Myocyte (in vitro differentiated cells): ENCODE data around the gene KIT. TPM values are rescaled to one million over a fixed set of nuclear protein-coding genes. Genes with fewer than 3 reads are reported as not detected.

Experiments
- DNase-seq: peaks from one replicate; pipeline ENCODE4 v3.0.0-alpha.2; 2012; ENCODE audit warnings: low read depth
- total RNA-seq: library from RNA; depleted of rRNA; stranded (reverse); fragments of >200 nt; gene quantifications from 2 replicates; pipeline ENCODE4 v1.2.3, GENCODE V29; 2014

KIT gene
- total RNA-seq, 1 donor from 2014 or later = 0.03 TPM

GRCh38 chr4:54660591-54660990 is 2.8 kb downstream of the KIT start:
- no peak for DNase-seq

- DNase-seq = peak; percentile 7
Measured at GRCh38 chr4:54661169-54661568, 3.4 kb downstream of the KIT start.

GRCh38 chr4:54661686-54662085 is 3.9 kb downstream of the KIT start:
- peak; percentile 33 for DNase-seq

- DNase-seq = no peak
Measured at GRCh38 chr4:54662123-54662522, 4.4 kb downstream of the KIT start.

- DNase-seq = no peak
Measured at GRCh38 chr4:54662901-54663585, 5.3 kb downstream of the KIT start.

- no peak for DNase-seq
Measured at GRCh38 chr4:54664400-54664799, 6.6 kb downstream of the KIT start.

- DNase-seq = no peak
Measured at GRCh38 chr4:54668014-54668611, 10.4 kb downstream of the KIT start.

GRCh38 chr4:54669831-54670230 is 12.1 kb downstream of the KIT start:
- no peak for DNase-seq

- no peak for DNase-seq
Measured at GRCh38 chr4:54675721-54676461, 18.1 kb downstream of the KIT start.

- no peak for DNase-seq
Measured at GRCh38 chr4:54676658-54677057, 18.9 kb downstream of the KIT start.

- DNase-seq = no peak
Measured at GRCh38 chr4:54677416-54677815, 19.7 kb downstream of the KIT start.

GRCh38 chr4:54677853-54678650 is 20.3 kb downstream of the KIT start:
- DNase-seq = no peak

- no peak for DNase-seq
Measured at GRCh38 chr4:54678826-54679225, 21.1 kb downstream of the KIT start.

- no peak for DNase-seq
Measured at GRCh38 chr4:54679813-54680212, 22.1 kb downstream of the KIT start.

- DNase-seq = peak; percentile 55
Measured at GRCh38 chr4:54683616-54684346, 26.0 kb downstream of the KIT start.

- no peak for DNase-seq
Measured at GRCh38 chr4:54685810-54686209, 28.1 kb downstream of the KIT start.

GRCh38 chr4:54687887-54688841 is 30.4 kb downstream of the KIT start:
- peak; percentile 3 for DNase-seq

GRCh38 chr4:54695337-54695736 is 37.6 kb downstream of the KIT start:
- DNase-seq = no peak

GRCh38 chr4:54695788-54696187 is 38.0 kb downstream of the KIT start:
- DNase-seq = no peak

GRCh38 chr4:54696649-54697048 is 38.9 kb downstream of the KIT start:
- DNase-seq = no peak
